ENCODE data around the gene ADGRL3.
"Not testable (repeated sequence)": the region's sequence is repeated elsewhere in the genome, so short reads cannot be mapped to it uniquely, and the experiment has no call there.

ADGRL3 gene

DNA sequence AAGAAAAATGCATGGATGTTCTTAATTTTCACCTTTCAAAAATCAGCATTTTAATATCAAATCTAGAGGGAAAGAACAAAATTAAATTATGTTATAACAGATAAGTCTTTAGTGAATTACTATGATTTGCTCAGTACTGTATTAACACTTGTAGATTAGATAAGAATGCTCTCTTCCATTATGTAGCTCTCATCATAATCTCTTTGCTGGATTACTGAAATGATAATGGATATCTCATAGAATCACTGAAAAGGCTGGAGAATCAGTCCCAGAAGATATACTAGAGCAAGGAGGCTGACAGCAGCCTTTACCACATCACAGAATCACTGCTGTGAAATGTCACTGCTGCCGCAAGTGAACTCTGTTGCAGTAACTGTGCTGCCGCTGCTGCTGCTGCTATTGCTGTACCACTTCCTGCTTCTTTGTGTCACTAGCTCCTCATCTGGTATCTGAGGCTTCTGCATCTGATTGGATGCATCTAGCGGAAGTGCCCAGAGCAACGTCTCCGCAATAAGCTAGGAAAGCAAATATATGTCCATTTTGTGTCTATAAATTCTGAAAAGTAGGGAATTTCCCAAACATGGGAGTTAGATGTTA, 738.2 kb downstream of the ADGRL3 start:
- no peak for FAIRE-seq
- DNase-seq (ENCODE audit: low spot score), result no peak

GRCh38 chr4:61950625-61951024, 750.5 kb downstream of the ADGRL3 start:
- DNase-seq (ENCODE audit: low spot score) (no peak), FAIRE-seq (no peak)

GRCh38 chr4:61953386-61953785, 753.3 kb downstream of the ADGRL3 start:
- DNase-seq (ENCODE audit: low spot score), result no peak
- FAIRE-seq, result no peak

- no peak for DNase-seq (ENCODE audit: low spot score)
- no peak for FAIRE-seq
These were observed 758.5 kb downstream of the ADGRL3 start for GRCh38 chr4:61958591-61958990.

DNA sequence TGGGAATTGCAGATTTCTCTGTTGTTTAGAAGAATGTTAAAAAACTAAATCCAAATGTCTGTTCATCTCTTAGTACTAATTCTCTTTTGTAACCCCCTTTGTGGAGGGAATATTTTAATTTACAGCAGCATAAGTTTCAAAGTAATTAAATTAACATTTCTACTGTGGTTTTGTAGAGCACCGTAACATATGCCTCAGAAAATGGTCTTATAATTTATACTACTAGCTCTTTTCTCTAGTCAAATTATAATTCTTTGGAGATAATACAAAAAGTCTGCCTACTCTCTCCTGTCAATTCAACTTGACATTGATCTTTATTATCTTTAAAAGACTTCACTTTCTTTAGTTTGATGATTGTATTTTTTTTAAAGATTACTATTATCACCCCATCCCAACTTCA, 759.0 kb downstream of the ADGRL3 start:
- FAIRE-seq, result no peak
- DNase-seq (ENCODE audit: low spot score), result no peak

GRCh38 chr4:61984260-61984909, 784.3 kb downstream of the ADGRL3 start:
- no peak for DNase-seq (ENCODE audit: low spot score)

DNA sequence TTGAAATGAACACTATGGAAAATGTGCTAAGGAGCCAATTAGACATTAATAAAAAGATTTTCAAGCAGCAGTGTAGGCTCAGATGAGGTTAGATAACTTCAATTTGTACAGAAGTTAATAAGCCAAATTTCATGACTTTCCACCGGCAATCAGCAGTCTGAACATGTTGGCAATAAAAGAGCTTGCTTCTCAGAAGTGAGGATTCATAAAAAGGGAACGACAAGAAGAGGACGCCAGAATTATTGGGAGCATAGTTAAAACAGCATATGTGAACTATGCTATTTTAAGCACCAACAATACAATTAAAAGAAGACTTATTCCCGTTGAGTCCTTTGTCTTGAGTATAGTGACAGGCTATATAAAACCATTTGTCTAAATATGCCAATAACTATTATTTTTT, 785.3 kb downstream of the ADGRL3 start:
- FAIRE-seq (no peak), DNase-seq (ENCODE audit: low spot score) (no peak)

More at GRCh38 chr4:61984260-61984909, 784.3 kb downstream of the ADGRL3 start:
- FAIRE-seq, result no peak

- not testable (repeated sequence) for DNase-seq (ENCODE audit: low spot score); FAIRE-seq
These were observed 786.8 kb downstream of the ADGRL3 start for GRCh38 chr4:61986929-61987328.

DNA sequence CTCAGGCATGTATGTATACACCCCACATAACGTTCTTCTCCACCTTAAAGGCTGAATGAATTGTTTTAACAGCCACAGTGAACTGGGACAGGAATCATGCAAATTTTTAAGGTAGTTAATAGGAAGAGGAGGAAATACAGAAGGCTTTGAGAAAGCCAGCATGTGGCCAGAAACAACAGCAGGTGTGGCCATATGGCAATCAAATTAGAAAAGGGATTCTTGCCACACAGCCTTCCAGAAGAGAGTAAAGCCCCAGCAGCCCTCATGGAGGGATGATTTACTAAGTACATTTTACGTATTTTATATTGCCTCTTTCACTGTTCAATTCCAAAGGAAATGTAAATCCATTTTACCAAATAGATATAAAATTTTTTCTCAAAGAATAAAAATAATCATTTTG, 792.2 kb downstream of the ADGRL3 start:
- FAIRE-seq (no peak), DNase-seq (ENCODE audit: low spot score) (no peak)

DNA sequence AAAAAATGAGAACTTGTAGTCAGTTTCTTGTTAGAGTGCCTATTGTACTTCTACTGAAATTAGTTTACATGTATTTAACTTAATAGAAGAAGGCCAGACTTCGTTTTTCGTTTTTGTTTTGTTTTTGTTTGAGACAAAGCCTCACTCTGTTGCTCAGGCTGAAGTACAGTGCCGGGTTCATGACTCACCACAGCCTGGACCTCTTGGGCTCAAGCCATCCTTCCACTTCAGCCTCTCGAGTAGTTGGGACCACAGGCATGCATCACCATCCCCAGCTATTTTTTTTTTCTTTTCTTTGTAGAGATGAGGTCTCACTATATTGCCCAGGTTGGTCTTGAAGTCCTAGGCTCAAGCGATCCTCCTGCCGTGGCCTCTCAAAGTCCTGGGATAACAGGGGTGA, 793.9 kb downstream of the ADGRL3 start:
- FAIRE-seq (no peak), DNase-seq (ENCODE audit: low spot score) (no peak)

- FAIRE-seq, result no peak
- DNase-seq (ENCODE audit: low spot score), result no peak
These were observed 795.7 kb downstream of the ADGRL3 start for GRCh38 chr4:61995717-61996340.

GRCh38 chr4:61996943-61997342, 796.8 kb downstream of the ADGRL3 start:
- FAIRE-seq, result no peak
- no peak for DNase-seq (ENCODE audit: low spot score)

GRCh38 chr4:61997831-61998230, 797.7 kb downstream of the ADGRL3 start:
- no peak for FAIRE-seq

GRCh38 chr4:62003695-62004094, 803.6 kb downstream of the ADGRL3 start:
- DNase-seq (ENCODE audit: low spot score), result no peak
- no peak for FAIRE-seq

More at GRCh38 chr4:61997831-61998230, 797.7 kb downstream of the ADGRL3 start:
- DNase-seq (ENCODE audit: low spot score), result no peak

GRCh38 chr4:62004881-62005280, 804.8 kb downstream of the ADGRL3 start:
- FAIRE-seq (no peak), DNase-seq (ENCODE audit: low spot score) (no peak)

- DNase-seq (ENCODE audit: low spot score) (no peak), FAIRE-seq (no peak)
These were observed 806.0 kb downstream of the ADGRL3 start for GRCh38 chr4:62006108-62006507.

GRCh38 chr4:62015043-62015739, 815.1 kb downstream of the ADGRL3 start:
- no peak for DNase-seq (ENCODE audit: low spot score)
- no peak for FAIRE-seq

DNA sequence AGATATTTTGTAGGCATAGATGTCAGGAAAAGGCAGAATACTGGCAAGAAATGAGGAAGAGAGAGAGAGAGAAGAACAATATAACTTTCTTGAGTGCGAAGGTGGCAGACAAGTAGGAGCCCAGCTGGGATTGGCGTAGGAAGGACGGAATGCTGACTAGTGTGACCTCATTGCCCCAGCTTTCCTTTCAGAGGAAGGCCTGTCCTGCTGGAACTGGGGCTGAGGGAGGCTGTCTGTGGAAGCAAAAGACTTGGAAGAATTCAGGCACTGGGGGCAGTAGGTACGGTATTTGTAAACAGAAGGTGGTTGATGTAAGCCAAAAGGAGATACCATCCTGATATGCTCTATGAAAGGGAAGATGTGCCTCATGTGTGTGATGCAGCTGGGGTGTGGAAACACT, 818.4 kb downstream of the ADGRL3 start:
- no peak for FAIRE-seq
- no peak for DNase-seq (ENCODE audit: low spot score)

DNA sequence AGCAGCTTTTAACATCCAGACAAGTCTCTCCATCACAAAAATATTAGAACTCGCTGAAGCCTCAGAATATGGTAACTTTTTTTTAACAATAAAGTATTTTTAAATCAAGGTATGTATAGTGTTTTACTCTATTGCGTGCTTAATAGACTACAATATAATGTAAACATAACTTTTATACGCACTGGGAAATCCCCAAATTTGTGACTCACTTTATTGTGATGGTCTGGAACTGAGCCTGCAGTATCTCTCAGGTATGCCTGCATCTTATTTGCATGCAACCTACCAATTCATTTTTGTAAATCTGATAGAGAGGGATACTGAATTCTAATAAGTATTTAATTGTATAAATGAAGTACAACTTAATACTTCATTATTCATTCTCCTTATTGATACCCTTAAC, 823.5 kb downstream of the ADGRL3 start:
- DNase-seq (ENCODE audit: low spot score), result no peak
- no peak for FAIRE-seq

DNA sequence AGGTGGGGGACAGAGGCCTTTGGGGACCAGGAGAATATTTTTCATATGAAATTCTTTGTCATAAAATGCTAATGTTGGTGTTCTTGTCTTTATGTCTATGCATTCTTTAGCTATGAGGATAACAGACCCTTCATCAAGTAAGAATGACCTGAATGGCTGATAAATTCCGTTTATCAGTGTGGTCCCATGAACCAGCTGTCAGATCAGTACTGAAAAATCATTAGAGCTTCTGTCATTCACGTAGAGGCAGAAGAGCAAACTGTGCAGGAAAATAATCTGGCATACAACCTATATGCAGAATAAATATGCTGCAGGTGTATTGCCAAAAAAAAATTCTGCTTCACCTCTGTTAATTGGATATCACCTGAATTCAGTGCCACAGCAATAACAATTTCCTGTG, 828.6 kb downstream of the ADGRL3 start:
- no peak for FAIRE-seq
- DNase-seq (ENCODE audit: low spot score), result no peak

DNA sequence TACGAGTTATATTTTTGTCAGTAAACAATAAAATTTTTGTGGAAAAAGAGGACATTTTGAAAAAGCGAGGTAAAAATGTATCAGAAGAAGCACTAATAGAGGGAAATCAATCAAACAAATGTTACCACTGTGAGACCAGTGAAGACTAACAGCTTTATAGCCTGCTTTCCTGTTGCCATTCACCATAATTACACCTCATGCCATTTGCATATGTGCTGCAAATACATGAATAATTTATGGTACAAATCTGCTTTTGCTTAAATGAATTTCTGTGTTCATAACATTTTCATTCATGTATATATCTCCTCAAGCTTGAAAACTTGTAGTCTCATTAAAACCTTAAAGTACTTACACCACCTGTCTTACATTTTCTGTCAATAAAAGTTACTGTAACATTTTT, 830.8 kb downstream of the ADGRL3 start:
- FAIRE-seq, result no peak
- DNase-seq (ENCODE audit: low spot score), result no peak

DNA sequence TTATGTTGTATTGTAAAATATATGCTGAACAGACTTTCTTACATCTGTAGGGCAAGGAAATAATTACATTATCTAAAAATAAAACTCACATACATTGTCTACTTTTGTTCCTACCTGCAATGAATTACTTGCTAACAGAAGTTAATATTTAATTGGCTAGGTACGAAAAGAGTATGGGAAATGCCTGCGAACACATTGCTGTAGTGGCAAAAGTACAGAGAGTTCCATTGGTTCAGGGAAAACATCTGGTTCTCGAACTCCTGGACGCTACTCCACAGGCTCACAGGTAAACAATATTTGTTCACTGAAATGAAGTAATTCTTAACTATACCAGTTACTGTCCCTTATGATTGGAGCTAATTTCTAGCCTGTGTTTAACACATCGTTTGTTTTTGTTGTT, 837.4 kb downstream of the ADGRL3 start:
- DNase-seq (ENCODE audit: low spot score), result no peak
- FAIRE-seq, result no peak

Measured in RCC 7860 (cell line).